Endothelial cell of umbilical vein (primary cell): ENCODE results near the gene CXCL16. TPM values are rescaled to one million over a fixed set of nuclear protein-coding genes. Genes with fewer than 3 reads are reported as not detected.

ENCODE experiments used
- BruUV-seq: library from RNA; stranded (reverse); fragments of 400-500 nt; replicated peaks from 2 replicates; lab custom pipeline; 2021; lab: Mats Ljungman, UMichigan
- CTCF ChIA-PET: fragments of 300-600, 350-600 bp; sonication (Branson Sonifier 250); formaldehyde crosslinking; loops from one replicate; lab custom pipeline; 2021; ENCODE audit warnings: antibody characterized with exemption, inconsistent platforms; lab: Charles Lee
- POLR2A ChIA-PET: fragments of 300-600, 350-600 bp; sonication (Branson Sonifier 250); formaldehyde crosslinking; loops from one replicate; lab custom pipeline; 2021; ENCODE audit warnings: antibody characterized with exemption, inconsistent platforms; lab: Charles Lee
- DNase-seq: peaks from one replicate; pipeline ENCODE4 v3.0.0-alpha.2; 2011; ENCODE audit warnings: low read depth, low spot score
- FAIRE-seq: peaks from 2 replicates; lab custom pipeline; 2011; peaks lifted over from hg19 to GRCh38; lab: Jason Lieb, UNC
- H2AFZ ChIP-seq: 2 replicates; pipeline ENCODE4 v1.6.0; 2012; ENCODE audit warnings: low read depth, low read length, control low read depth, inconsistent platforms
- H3K27ac ChIP-seq: 2 replicates; pipeline ENCODE4 v1.5.1; 2011; ENCODE audit warnings: low read depth, mild to moderate bottlenecking, control low read depth, low read length, moderate library complexity; ENCODE audit not compliant: insufficient read depth
- H3K27me3 ChIP-seq, 2 experiments: 2 replicates each; pipeline versions ENCODE4 v1.6.0 to v1.6.1; 2011; ENCODE audit warnings: low read length in 2 of 2, mixed read lengths in 1 of 2; ENCODE audit not compliant: control insufficient read depth in 2 of 2, insufficient read depth in 2 of 2
- H3K36me3 ChIP-seq, 2 experiments: 2 replicates in 1 of 2; 3 replicates in 1 of 2; pipeline ENCODE4 v1.5.1; 2011; ENCODE audit warnings: low read length in 2 of 2, mild to moderate bottlenecking in 1 of 2, moderate library complexity in 1 of 2; ENCODE audit not compliant: control insufficient read depth in 2 of 2, insufficient read depth in 2 of 2; ENCODE audit errors: extremely low read depth in 1 of 2
- H3K4me1 ChIP-seq: 3 replicates; pipeline ENCODE4 v1.5.1; 2011; ENCODE audit warnings: mild to moderate bottlenecking, low read length; ENCODE audit not compliant: control insufficient read depth, insufficient read depth; ENCODE audit errors: extremely low read depth
- H3K4me2 ChIP-seq: 2 replicates; pipeline ENCODE4 v1.6.1; 2011; ENCODE audit warnings: low read length, control low read depth, mixed read lengths; ENCODE audit not compliant: insufficient read depth
- H3K4me3 ChIP-seq, 3 experiments: fragments of 200-600 bp in 1 of 3; sonication (generic), shearing (Covaris generic) in 1 of 3; replicated peaks in 1 of 3; 2 replicates each; pipeline ENCODE4 v1.5.1; 2011 to 2016; ENCODE audit warnings: control low read depth in 3 of 3, low read length in 3 of 3, mild to moderate bottlenecking in 2 of 3, inconsistent platforms in 1 of 3, low read depth in 1 of 3, moderate library complexity in 1 of 3; ENCODE audit not compliant: insufficient read depth in 1 of 3
- H3K79me2 ChIP-seq: 2 replicates; pipeline ENCODE4 v1.6.0; 2012; ENCODE audit warnings: low read length, inconsistent platforms; ENCODE audit not compliant: control insufficient read depth, insufficient read depth
- H3K9ac ChIP-seq: replicated peaks from 2 replicates; pipeline ENCODE3; 2011; ENCODE audit warnings: low read length, control low read depth; ENCODE audit not compliant: insufficient read depth; ENCODE audit errors: extremely low read depth
- H3K9me1 ChIP-seq: replicated peaks from 3 replicates; pipeline ENCODE4 v1.6.0; 2011; ENCODE audit warnings: mild to moderate bottlenecking, low read length; ENCODE audit not compliant: control insufficient read depth, insufficient read depth; ENCODE audit errors: extremely low read depth
- H3K9me3 ChIP-seq: replicated peaks from 2 replicates; pipeline ENCODE4 v1.5.1; 2012; ENCODE audit warnings: low read length, inconsistent platforms; ENCODE audit not compliant: control insufficient read depth, insufficient read depth
- H4K20me1 ChIP-seq: replicated peaks from 2 replicates; pipeline ENCODE3; 2011; ENCODE audit warnings: mild to moderate bottlenecking, low read length; ENCODE audit not compliant: control insufficient read depth, insufficient read depth; ENCODE audit errors: extremely low read depth
- CTCF ChIP-seq, 2 donors: IDR thresholded peaks; 1 replicate in 1 of 2; 2 replicates in 1 of 2; pipeline ENCODE4 v1.5.1; 2011; ENCODE audit warnings: low read length in 2 of 2, mild to moderate bottlenecking in 2 of 2, moderate library complexity in 2 of 2, control low read depth in 1 of 2, inconsistent platforms in 1 of 2, low read depth in 1 of 2; ENCODE audit not compliant: insufficient read depth in 1 of 2; ENCODE audit errors: extremely low read depth in 1 of 2
- EZH2 ChIP-seq: IDR thresholded peaks from 2 replicates; pipeline ENCODE4 v1.6.1; 2012; ENCODE audit warnings: borderline replicate concordance, low read depth, mild to moderate bottlenecking, moderate library complexity, low read length, inconsistent platforms; ENCODE audit not compliant: severe bottlenecking
- FOS ChIP-seq: IDR thresholded peaks from 2 replicates; pipeline ENCODE4 v1.6.1; 2011; ENCODE audit warnings: mild to moderate bottlenecking, low read length, moderate library complexity, borderline replicate concordance; ENCODE audit not compliant: insufficient read depth
- GATA2 ChIP-seq: IDR thresholded peaks from 2 replicates; pipeline ENCODE4 v1.7.0; 2011; ENCODE audit warnings: low read depth, mild to moderate bottlenecking, moderate library complexity, mixed read lengths, low read length; ENCODE audit not compliant: insufficient read length, insufficient read depth
- JUN ChIP-seq: IDR thresholded peaks from 2 replicates; pipeline ENCODE4 v1.6.1; 2011; ENCODE audit warnings: borderline replicate concordance, low read depth; ENCODE audit not compliant: insufficient read length, insufficient read depth
- MAX ChIP-seq: IDR thresholded peaks from 2 replicates; pipeline ENCODE4 v1.6.1; 2011; ENCODE audit not compliant: insufficient read depth, insufficient read length
- MYC ChIP-seq: IDR thresholded peaks from one replicate; pipeline ENCODE4 v1.6.1; 2011; ENCODE audit warnings: mild to moderate bottlenecking, low read depth, low read length
- POLR2A ChIP-seq: IDR thresholded peaks from 2 replicates; pipeline ENCODE4 v1.6.1; 2012; ENCODE audit warnings: low read depth, mild to moderate bottlenecking, control low read depth, low read length
- POLR2AphosphoS5 ChIP-seq: IDR thresholded peaks from 2 replicates; pipeline ENCODE4 v1.6.1; 2012; ENCODE audit warnings: low read depth, mild to moderate bottlenecking, control low read depth, low read length, moderate library complexity; ENCODE audit not compliant: insufficient read depth
- dilution Hi-C: fragments of 300-500 bp; cut with MboI; formaldehyde crosslinking; loops from one replicate; pipeline ENCODE4 v1.15.0; 2019; ENCODE audit warnings: low sequenced_read_pairs; ENCODE audit not compliant: extremely low pct_ligation_motif_present
- intact Hi-C: fragments of 100-400 bp; cut with micrococcal nuclease; formaldehyde crosslinking; loops from one replicate; pipeline ENCODE4 v1.10.0; 2022
- polyA plus RNA-seq, 4 experiments: library from polyadenylated mRNA; depleted of rRNA in 3 of 4; stranded (reverse) in 3 of 4; unstranded in 1 of 4; fragments of >200 nt; gene quantifications; 2 replicates each; pipeline versions ENCODE4 v1.2.1 to v1.2.3, GENCODE V29; 2011 to 2012; ENCODE audit warnings: missing spikeins in 1 of 4
- total RNA-seq: library from RNA; stranded (reverse); gene quantifications from 2 replicates; pipeline ENCODE4 v1.2.3, GENCODE V29; 2021

CXCL16 gene
- total and polyA plus RNA-seq, 2 donors (not counting 3 experiments of a cell fraction or from before 2014, with no cell fraction given), result 4.8 to 6.1 TPM

DNA sequence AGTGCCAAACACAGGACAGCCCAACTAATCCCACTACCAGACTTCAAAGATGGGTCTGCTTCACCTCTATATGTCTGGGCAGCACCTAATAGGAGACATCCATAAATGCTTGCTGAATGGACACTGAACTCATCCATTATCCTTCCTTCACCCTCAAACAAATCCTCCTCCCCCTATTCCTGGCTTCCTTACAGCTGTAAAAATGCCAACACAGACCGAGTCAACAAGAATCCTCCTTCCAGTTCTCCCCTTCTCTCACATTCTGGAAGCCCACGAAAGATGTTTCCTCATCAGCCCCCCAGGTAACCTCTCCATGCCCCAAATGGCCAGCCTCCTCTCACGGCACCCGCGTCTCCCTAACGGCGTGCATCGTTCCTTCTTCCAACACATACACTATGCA is 48.0 kb downstream of the CXCL16 start:
- Histone ChIP-seq H2AFZ (no peak overlapping the region), H3K27me3 (no peaks in the 10 kb centered on the region), H3K4me1 (no peaks in the 10 kb centered on the region), H3K4me2 (no peak overlapping the region), H3K27ac (no peak overlapping the region), H3K4me3 (no peak overlapping the region), H3K79me2 (peaks cover 47% of the 10 kb centered on the region), H3K9ac (no peak overlapping the region), H3K9me1 (no peaks in the 10 kb centered on the region), H3K36me3 (peaks cover 0 to 4% of the 10 kb centered on the region in 2 experiments), H4K20me1 (no peaks in the 10 kb centered on the region), H3K9me3 (no peaks in the 10 kb centered on the region)
- POLR2A ChIA-PET, result no interaction called here
- DNase-seq, result no peak
- no peak for TF ChIP-seq GATA2
- TF ChIP-seq CTCF (IDR thresholded peaks at IDR 0.05; ENCODE audit: extremely low read depth in 1 of 2, insufficient read depth in 1 of 2, low read depth in 1 of 2, low read length in 2 of 2), result no peak
- no peak for TF ChIP-seq MAX
- TF ChIP-seq MYC, result no peak
- TF ChIP-seq JUN, result no peak
- TF ChIP-seq POLR2AphosphoS5, result no peak
- TF ChIP-seq POLR2A, result no peak
- TF ChIP-seq EZH2, result no peak
- no peak for TF ChIP-seq FOS
- no TSS peak for BruUV-seq
- intact Hi-C loops (no loop called here), dilution Hi-C loops (no loop called here)
- CTCF ChIA-PET, result interaction anchor here (0.8 kb wide), 1 partner anchor 13 kb away, joined by 3 read pairs; no protein-coding TSS in a partner anchor
- no peak for FAIRE-seq
